ENCODE measurements around the gene CFAP61. TPM values are rescaled to one million over a fixed set of nuclear protein-coding genes. Genes with fewer than 3 reads are reported as not detected.
A peak's percentile ranks its signal among the peaks of the same experiment; 100 is the strongest.

The CFAP61 gene
- total and polyA plus RNA-seq, 10 donors = 0.06 to 0.17 TPM; not detected in 8

GRCh38 chr20:20364593-20365479, 312.5 kb downstream of the CFAP61 start:
- Histone ChIP-seq H3K27ac (no peak overlapping the region), H3K4me3 (peak overlapping the region in 2 of 8 donors; percentile 5 to 8), H3K9me3 (no peaks in the 10 kb centered on the region), H3K4me1 (peaks cover 17 to 72% (median 47%) of the 10 kb centered on the region in 6 donors), H3K27me3 (replicated peaks in 1 of 7) (peaks cover 16 to 100% (median 86%) of the 10 kb centered on the region in 7 donors), H3K36me3 (no peaks in the 10 kb centered on the region)
- 6 to 16% (median 8%) methylated on average over 52 to 70 of the region's 70 CpGs for WGBS, 5 donors
- DNase-seq = peak; percentile 66
- intact Hi-C loops (cut with DNase I; ENCODE audit: low total_unique reads) = loop anchor here (5.0 kb wide), 1 partner anchor 202 kb away; no protein-coding TSS in a partner anchor
- TF ChIP-seq POLR2A (IDR thresholded peaks at IDR 0.05) = no peak
- TF ChIP-seq POLR2AphosphoS5 (IDR thresholded peaks at IDR 0.05) = no peak
- no peak for TF ChIP-seq CTCF (IDR thresholded peaks at IDR 0.05 in 8 of 11, conservative IDR thresholded peaks at IDR 0.05 in 3 of 11)

DNA sequence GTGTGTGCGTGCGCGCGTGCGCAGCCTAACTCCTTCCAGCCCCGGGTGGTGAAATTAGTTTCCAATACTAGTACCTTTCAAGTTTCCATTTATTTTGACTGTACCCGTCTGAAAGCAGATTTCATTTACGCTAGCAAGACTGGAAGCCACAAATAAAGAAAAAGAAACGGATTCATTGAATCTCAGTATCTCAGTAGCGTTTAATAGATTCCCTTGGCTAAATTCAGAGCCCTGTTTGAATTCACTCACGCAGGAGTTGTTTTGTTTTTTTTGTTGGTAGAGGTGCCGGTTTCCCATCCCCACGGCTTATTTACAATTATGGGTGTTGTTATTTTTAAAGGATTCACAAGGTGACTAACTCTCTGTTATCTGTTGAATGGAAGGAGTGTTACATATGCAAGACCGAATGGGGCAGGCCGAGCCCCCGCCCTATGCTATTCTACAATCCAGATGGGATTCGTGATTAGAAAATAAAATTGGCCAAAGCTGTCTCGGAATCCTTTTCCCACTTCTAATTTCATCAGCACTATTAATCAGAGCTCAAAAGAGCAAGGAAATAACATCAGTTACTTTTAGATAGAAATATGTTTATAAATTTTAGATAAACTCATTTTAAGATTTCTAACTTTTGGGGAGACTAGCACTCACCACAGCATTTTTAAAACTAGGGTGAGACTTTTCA, 313.3 kb downstream of the CFAP61 start:
- peaks cover 14 to 68% (median 43%) of the 10 kb centered on the region in 6 donors for H3K4me1 ChIP-seq
- TF ChIP-seq POLR2A (IDR thresholded peaks at IDR 0.05) (no peak), POLR2AphosphoS5 (IDR thresholded peaks at IDR 0.05) (no peak), CTCF (IDR thresholded peaks at IDR 0.05 in 8 of 11, conservative IDR thresholded peaks at IDR 0.05 in 3 of 11) (no peak)
- 11 to 19% (median 14%) methylated on average over 18 of the region's 18 CpGs for WGBS, 5 donors
- H3K27ac ChIP-seq = no peak overlapping the region
- intact Hi-C loops (cut with DNase I; ENCODE audit: low total_unique reads) = no loop called here
- no peak for DNase-seq
- no peak overlapping the region for H3K4me3 ChIP-seq
- no peaks in the 10 kb centered on the region for H3K9me3 ChIP-seq
- peaks cover 16 to 100% (median 89%) of the 10 kb centered on the region in 7 donors for H3K27me3 ChIP-seq (replicated peaks in 1 of 7)
- H3K36me3 ChIP-seq = no peaks in the 10 kb centered on the region

DNA sequence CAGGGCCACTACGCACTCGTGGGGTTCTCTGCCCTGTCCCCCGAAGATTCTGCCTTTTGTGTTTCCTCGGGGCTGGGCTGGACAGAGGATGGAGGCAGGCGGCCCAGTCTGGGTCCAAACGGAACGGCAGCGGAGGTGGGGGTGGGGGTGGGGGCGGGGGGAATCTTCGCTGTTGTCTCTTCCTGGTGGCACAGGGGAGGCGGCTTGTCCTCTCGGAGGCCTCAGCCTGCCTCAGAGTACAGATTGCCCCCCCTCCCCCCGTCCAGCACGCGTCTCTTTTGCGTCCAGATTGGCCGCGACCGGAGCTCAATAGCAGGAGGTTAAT, 314.2 kb downstream of the CFAP61 start:
- intact Hi-C loops (cut with DNase I; ENCODE audit: low total_unique reads) = no loop called here
- H3K27ac ChIP-seq = no peak overlapping the region
- peaks cover 14 to 64% (median 41%) of the 10 kb centered on the region in 6 donors for H3K4me1 ChIP-seq
- 6 to 12% (median 7%) methylated on average over 10 to 19 of the region's 19 CpGs for WGBS, 5 donors
- H3K36me3 ChIP-seq = no peaks in the 10 kb centered on the region
- no peak overlapping the region for H3K4me3 ChIP-seq
- DNase-seq = no peak
- no peak for TF ChIP-seq POLR2AphosphoS5 (IDR thresholded peaks at IDR 0.05)
- TF ChIP-seq POLR2A (IDR thresholded peaks at IDR 0.05) = no peak
- TF ChIP-seq CTCF (IDR thresholded peaks at IDR 0.05 in 8 of 11, conservative IDR thresholded peaks at IDR 0.05 in 3 of 11) = no peak
- peaks cover 16 to 100% (median 89%) of the 10 kb centered on the region in 7 donors for H3K27me3 ChIP-seq (replicated peaks in 1 of 7)
- H3K9me3 ChIP-seq = no peaks in the 10 kb centered on the region
